GM19468 (cell line): Measurements from ENCODE around the gene KRT6A.
"Not testable (repeated sequence)": the region's sequence is repeated elsewhere in the genome, so short reads cannot be mapped to it uniquely, and the experiment has no call there.

ENCODE experiments used
- ATAC-seq: cut with Tn5 transposase; IDR thresholded peaks from one replicate; pipeline ENCODE4 v1.9.1; 2021; ENCODE audit warnings: mild to moderate bottlenecking, moderate library complexity, moderate number of reproducible peaks; ENCODE audit not compliant: unreplicated experiment; ENCODE audit errors: extremely low read depth

The KRT6A gene

GRCh38 chr12:52508211-52508610, 15.2 kb upstream of the KRT6A start:
- no peak for ATAC-seq

- no peak for ATAC-seq
Measured at GRCh38 chr12:52506858-52507715, 14.0 kb upstream of the KRT6A start.

- ATAC-seq, result no peak
Measured at GRCh38 chr12:52502877-52503276, 9.8 kb upstream of the KRT6A start.

GRCh38 chr12:52501490-52501889, 8.4 kb upstream of the KRT6A start:
- ATAC-seq, result no peak

GRCh38 chr12:52500574-52500973, 7.5 kb upstream of the KRT6A start:
- not testable (repeated sequence) for ATAC-seq

- no peak for ATAC-seq
Measured at GRCh38 chr12:52499806-52500560, 6.9 kb upstream of the KRT6A start.

GRCh38 chr12:52498946-52499345, 5.9 kb upstream of the KRT6A start:
- ATAC-seq, result no peak

GRCh38 chr12:52497975-52498374, 4.9 kb upstream of the KRT6A start:
- ATAC-seq, result no peak

GRCh38 chr12:52496590-52497071, 3.6 kb upstream of the KRT6A start:
- no peak for ATAC-seq

GRCh38 chr12:52496054-52496453, 3.0 kb upstream of the KRT6A start:
- no peak for ATAC-seq

- no peak for ATAC-seq
Measured at GRCh38 chr12:52495389-52495788, 2.3 kb upstream of the KRT6A start.

GRCh38 chr12:52494518-52494917, 1.5 kb upstream of the KRT6A start:
- no peak for ATAC-seq

- ATAC-seq, result no peak
Measured at GRCh38 chr12:52494100-52494499, 1.0 kb upstream of the KRT6A start.

GRCh38 chr12:52492405-52492804, 652 bp downstream of the KRT6A start:
- not testable (repeated sequence) for ATAC-seq

GRCh38 chr12:52491495-52491894, 1.6 kb downstream of the KRT6A start:
- not testable (repeated sequence) for ATAC-seq

- ATAC-seq, result no peak
Measured at GRCh38 chr12:52488736-52489135, 4.3 kb downstream of the KRT6A start.

- not testable (repeated sequence) for ATAC-seq
Measured at GRCh38 chr12:52487744-52488443, 5.2 kb downstream of the KRT6A start.

- ATAC-seq, result no peak
Measured at GRCh38 chr12:52487211-52487610, 5.8 kb downstream of the KRT6A start.

GRCh38 chr12:52486166-52487105, 6.6 kb downstream of the KRT6A start:
- ATAC-seq, result no peak

- ATAC-seq, result no peak
Measured at GRCh38 chr12:52480073-52480472, 13.0 kb downstream of the KRT6A start.
